ENCODE measurements around the gene SCG2.

SCG2 gene

GRCh38 chr2:223602972-223603371 is 811 bp upstream of the SCG2 start:
- TF ChIP-seq EZH2phosphoT487 (IDR thresholded peaks at IDR 0.05; ENCODE audit: borderline replicate concordance, low read length) (no peak), CTCF (IDR thresholded peaks at IDR 0.05; ENCODE audit: low read depth, low read length, poor library complexity, severe bottlenecking) (no peak)
- Histone ChIP-seq H3K4me1 (ENCODE audit: control insufficient read depth, low read length) (no peaks in the 10 kb centered on the region), H4K20me1 (ENCODE audit: control insufficient read depth, insufficient read depth, low read depth, low read length) (no peaks in the 10 kb centered on the region), H3F3A (ENCODE audit: control insufficient read depth, insufficient read depth) (no peaks in the 10 kb centered on the region), H3K9me3 (ENCODE audit: control insufficient read depth, insufficient read depth, low read length) (no peaks in the 10 kb centered on the region), H3K79me2 (ENCODE audit: control insufficient read depth, low read length) (no peaks in the 10 kb centered on the region), H3K4me2 (ENCODE audit: low read length) (no peak overlapping the region), H3K27me3 (ENCODE audit: control insufficient read depth, low read length) (0 out of 2 replicates have a peak, but pooled peaks cover 2% of the 10 kb centered on the region), H3K4me3 (ENCODE audit: low read length) (no peak overlapping the region), H3K27ac (ENCODE audit: low read depth, low read length) (no peak overlapping the region), H3K9me2 (replicated peaks; ENCODE audit: control insufficient read depth, low read length) (no peaks in the 10 kb centered on the region), H3K36me3 (ENCODE audit: control insufficient read depth, low read length) (no peaks in the 10 kb centered on the region)

- Histone ChIP-seq H3K27ac (ENCODE audit: low read depth, low read length) (no peak overlapping the region), H3K36me3 (ENCODE audit: control insufficient read depth, low read length) (no peaks in the 10 kb centered on the region), H3K27me3 (ENCODE audit: control insufficient read depth, low read length) (0 out of 2 replicates have a peak, but pooled peaks cover 2% of the 10 kb centered on the region), H3K4me2 (ENCODE audit: low read length) (no peak overlapping the region), H3K9me3 (ENCODE audit: control insufficient read depth, insufficient read depth, low read length) (no peaks in the 10 kb centered on the region), H3K79me2 (ENCODE audit: control insufficient read depth, low read length) (no peaks in the 10 kb centered on the region), H3K4me3 (ENCODE audit: low read length) (no peak overlapping the region), H3K9me2 (replicated peaks; ENCODE audit: control insufficient read depth, low read length) (no peaks in the 10 kb centered on the region), H4K20me1 (ENCODE audit: control insufficient read depth, insufficient read depth, low read depth, low read length) (no peaks in the 10 kb centered on the region), H3F3A (ENCODE audit: control insufficient read depth, insufficient read depth) (no peaks in the 10 kb centered on the region), H3K4me1 (ENCODE audit: control insufficient read depth, low read length) (no peaks in the 10 kb centered on the region)
- TF ChIP-seq CTCF (IDR thresholded peaks at IDR 0.05; ENCODE audit: low read depth, low read length, poor library complexity, severe bottlenecking): no peak
- no peak for TF ChIP-seq EZH2phosphoT487 (IDR thresholded peaks at IDR 0.05; ENCODE audit: borderline replicate concordance, low read length)
Measured at GRCh38 chr2:223601018-223601417, 1.1 kb downstream of the SCG2 start.

GRCh38 chr2:223599640-223600380 is 2.4 kb downstream of the SCG2 start:
- no peak for TF ChIP-seq CTCF (IDR thresholded peaks at IDR 0.05; ENCODE audit: low read depth, low read length, poor library complexity, severe bottlenecking)
- TF ChIP-seq EZH2phosphoT487 (IDR thresholded peaks at IDR 0.05; ENCODE audit: borderline replicate concordance, low read length): no peak
- H3K9me3 ChIP-seq (ENCODE audit: control insufficient read depth, insufficient read depth, low read length): no peaks in the 10 kb centered on the region
- 0 out of 2 replicates have a peak, but pooled peaks cover 2% of the 10 kb centered on the region for H3K27me3 ChIP-seq (ENCODE audit: control insufficient read depth, low read length)
- H3K4me1 ChIP-seq (ENCODE audit: control insufficient read depth, low read length): no peaks in the 10 kb centered on the region
- no peaks in the 10 kb centered on the region for H3F3A ChIP-seq (ENCODE audit: control insufficient read depth, insufficient read depth)
- no peaks in the 10 kb centered on the region for H4K20me1 ChIP-seq (ENCODE audit: control insufficient read depth, insufficient read depth, low read depth, low read length)
- no peaks in the 10 kb centered on the region for H3K36me3 ChIP-seq (ENCODE audit: control insufficient read depth, low read length)
- H3K4me2 ChIP-seq (ENCODE audit: low read length): no peak overlapping the region
- H3K4me3 ChIP-seq (ENCODE audit: low read length): no peak overlapping the region
- H3K79me2 ChIP-seq (ENCODE audit: control insufficient read depth, low read length): no peaks in the 10 kb centered on the region
- no peak overlapping the region for H3K27ac ChIP-seq (ENCODE audit: low read depth, low read length)
- no peaks in the 10 kb centered on the region for H3K9me2 ChIP-seq (replicated peaks; ENCODE audit: control insufficient read depth, low read length)
